HG02973 (cell line): ENCODE measurements around the gene WDR27.
"Not testable (repeated sequence)": the region's sequence is repeated elsewhere in the genome, so short reads cannot be mapped to it uniquely, and the experiment has no call there.

Experiments
- ATAC-seq: cut with Tn5 transposase; IDR thresholded peaks from one replicate; pipeline ENCODE4 v1.9.1; 2021; ENCODE audit warnings: moderate library complexity; ENCODE audit not compliant: unreplicated experiment

The WDR27 gene

DNA sequence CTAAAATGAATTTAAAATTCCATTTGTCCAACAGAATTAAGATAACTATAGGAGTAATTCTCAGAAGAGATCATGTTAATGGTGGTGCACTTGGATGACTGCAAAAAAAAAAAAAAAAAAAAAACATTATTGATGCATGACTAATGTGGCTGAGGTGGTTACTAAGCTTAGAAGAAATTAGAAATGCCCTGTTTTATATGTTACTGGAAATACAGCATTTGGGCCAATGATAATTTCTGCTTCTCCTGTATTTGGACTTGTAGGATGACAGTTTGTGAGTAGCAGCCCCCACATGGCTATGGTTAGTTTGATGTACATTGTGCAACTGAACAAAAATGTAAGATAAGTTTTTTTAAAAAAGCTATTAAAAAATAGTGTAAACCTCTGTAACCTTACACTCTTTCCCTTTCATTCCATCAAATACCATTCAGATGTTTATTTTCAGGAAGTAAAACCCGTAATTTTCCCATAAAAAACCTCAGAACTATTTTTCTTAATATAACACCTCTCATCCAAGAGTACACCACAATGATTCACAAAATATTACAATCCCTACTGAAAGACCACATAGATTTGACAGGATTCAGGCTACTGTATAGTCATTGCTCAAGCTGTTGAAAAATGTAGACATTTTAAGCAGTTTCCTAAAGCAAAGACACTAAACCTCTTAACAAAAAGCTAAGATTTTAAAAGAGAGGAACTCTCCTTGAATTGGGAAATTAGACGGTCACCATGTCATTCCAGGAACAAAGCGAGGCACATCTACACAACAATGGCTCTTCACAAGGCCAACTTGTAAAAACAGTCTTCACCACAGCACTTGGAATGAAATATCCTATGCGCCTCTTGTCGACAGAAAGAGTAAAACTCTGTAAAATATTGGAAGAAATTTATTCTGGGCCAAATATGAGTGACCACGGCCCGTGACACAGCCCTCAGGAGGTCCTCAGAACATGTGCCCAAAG, 83.0 kb downstream of the WDR27 start:
- ATAC-seq: no peak

DNA sequence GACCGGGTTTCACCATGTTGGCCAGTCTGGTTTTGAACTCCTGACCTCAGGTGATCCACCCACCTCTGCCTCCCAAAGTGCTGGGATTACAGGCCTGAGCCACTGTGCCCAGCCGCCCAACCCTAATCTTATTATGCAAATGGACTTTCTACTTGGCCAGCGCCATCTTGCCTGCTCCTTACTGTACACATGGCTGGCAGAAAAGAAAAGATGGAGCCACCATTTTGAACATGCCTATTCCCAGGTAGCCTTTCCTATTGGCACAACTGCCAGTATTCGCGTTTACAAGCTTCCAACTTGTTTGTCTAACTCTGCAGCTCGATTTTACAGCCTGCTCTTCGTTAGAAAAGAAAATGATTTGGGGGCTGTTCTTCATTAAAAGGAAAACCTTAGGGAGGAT, 84.3 kb downstream of the WDR27 start:
- no peak for ATAC-seq

DNA sequence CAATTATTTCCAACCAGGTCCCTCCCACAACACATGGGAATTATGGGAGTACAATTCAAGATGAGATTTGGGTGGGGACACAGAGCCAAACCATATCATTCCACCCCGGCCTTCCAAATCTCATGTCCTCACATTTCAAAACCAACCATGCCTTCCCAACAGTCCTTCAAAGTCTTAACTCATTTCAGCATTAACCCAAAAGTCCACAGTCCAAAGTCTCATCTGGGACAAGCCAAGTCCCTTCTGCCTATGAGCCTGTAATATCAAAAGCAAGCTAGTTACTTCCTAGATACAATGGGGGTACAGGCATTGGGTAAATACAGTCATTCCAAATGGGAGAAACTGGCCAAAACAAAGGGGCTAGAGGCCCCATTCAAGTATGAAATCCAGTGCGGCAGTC, 93.2 kb downstream of the WDR27 start:
- not testable (repeated sequence) for ATAC-seq

DNA sequence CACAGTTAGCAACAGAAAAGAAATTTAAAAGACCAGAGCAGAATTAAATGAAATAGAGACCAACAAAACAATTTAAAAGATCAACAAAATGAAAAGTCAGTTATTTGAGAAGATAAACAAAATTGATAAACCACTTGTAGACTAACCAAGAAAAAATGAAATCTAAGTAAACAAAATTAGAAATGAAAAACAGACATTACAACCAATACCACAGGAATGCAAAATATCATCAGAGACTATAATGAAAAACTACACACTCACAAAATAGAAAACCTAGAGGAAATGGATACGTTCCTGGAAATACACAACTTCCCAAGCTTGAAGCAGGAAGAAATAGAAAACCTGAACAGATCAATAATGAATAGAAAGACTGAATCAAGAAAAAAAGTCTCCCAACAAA, 97.8 kb downstream of the WDR27 start:
- ATAC-seq: no peak

DNA sequence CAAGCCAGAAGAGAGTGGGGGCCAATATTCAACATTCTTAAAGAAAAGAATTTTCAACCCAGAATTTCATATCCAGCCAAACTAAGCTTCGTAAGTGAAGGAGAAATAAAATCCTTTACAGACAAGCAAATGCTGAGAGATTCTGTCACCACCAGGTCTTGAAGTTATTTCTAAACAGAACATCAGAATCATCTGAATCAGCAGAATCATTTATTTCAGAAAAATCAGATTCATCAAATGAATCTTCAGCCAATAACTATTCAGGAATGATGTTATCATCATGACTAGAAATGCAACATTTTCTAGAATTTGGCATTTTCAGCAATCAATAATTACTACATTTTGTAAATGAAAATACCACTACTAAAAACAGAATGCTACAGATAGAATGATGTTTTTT, 100.7 kb downstream of the WDR27 start:
- ATAC-seq: not testable (repeated sequence)

DNA sequence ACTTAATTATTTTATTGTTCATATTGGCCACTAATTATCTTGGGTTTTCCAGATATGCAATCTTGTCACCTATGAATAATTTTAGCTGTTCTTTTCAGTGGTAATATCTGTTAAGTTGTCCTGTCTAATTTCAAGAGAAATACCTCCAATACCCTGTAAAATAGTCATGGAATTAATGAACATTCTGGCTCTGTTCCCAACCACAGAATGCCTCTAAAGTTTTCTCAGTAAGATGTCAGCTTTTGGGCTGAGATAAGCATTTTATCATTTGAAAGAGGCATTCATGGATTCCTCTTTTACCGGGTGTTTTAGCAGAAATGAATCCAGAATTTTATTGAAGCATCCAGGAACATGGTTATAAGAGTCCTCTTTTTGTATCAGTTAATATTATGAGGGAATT, 109.3 kb downstream of the WDR27 start:
- no peak for ATAC-seq

DNA sequence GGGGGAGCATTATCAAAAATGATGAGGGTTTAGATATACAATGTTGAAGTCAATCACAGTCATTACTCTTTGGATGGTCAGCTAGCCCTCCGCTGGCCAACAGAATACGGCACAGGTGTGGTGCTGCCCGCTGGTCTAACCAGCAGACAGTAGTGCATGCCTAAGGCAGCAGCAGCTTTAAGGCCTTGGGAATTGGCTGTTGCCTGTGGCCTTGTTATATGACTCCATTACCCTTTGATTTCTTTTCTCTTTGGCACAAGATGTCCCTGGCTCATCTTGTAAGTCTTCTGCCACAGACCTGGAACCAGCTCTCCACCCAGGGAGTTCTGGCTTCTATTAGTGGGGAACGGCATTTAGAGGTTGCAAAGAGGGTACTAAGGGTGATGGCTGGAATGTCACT, 110.2 kb downstream of the WDR27 start:
- no peak for ATAC-seq

DNA sequence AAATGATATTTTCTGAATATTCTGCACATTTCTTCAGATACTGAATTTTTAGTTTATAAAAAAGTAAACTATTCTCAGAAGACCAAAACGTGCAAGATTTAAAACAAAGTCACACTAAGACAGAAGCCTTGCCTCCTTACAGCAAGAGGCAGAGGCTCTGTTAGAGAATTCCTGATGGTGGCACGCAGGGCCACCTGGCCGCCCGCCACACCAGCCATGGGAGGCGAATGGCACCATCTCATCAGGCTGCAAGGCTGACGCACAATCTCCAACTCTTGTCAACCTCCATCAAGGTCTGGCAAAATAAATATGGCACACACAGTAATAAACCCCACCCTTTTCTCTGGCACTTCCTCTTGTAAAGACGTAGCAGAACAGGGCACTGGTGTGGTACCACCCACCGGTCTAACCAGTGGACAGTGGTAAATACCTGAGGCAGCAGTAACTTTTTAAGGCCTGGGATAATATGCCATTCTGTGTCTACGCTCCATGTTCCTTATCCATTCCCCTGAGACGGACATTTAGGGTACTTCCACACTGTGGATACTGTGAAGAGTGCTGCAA, 111.4 kb downstream of the WDR27 start:
- no peak for ATAC-seq

DNA sequence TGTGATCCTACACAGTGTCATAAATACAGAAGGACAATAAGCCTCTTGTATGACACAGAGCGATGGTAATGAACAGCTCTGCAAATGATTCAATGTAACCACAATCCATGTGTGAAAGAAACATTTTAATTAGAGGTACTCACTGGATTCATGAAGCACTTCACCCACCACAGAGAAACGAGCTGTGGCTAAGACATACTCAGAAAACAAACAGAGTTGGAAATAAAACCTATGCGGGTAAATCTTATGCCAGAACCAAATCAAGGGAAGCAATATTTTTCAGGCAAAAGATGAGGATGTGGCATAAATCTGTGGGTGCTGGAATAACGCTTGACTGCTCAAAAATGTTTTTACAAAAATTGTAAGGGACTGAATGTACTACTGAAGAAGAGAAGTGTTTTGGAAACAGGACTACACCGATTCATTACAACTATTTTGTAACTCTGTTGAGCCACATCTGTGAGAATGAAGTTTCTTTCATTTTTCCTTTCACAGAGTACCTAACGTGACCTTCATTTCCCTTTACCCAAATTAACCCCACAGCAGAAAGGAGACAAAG, 112.1 kb downstream of the WDR27 start:
- peak; percentile 76 for ATAC-seq

DNA sequence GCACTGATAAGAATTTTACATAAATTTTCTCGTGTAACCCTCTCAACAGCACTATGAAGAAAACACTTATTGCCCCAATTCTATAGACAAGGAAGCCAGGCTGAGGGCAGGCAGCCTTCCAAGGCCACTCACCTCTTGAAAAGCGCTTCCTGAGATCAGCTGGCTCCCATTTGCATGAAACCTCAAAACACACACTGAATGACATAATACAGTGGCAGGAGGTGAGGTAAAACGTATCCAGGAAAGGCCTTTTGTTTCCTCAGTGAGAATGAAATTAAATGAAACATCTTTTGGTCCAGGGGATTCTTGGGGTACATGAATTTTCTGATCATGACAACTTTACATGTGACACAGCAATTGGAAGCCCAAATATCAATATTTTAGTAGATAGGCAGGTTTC, 112.5 kb downstream of the WDR27 start:
- ATAC-seq: peak; percentile 76

DNA sequence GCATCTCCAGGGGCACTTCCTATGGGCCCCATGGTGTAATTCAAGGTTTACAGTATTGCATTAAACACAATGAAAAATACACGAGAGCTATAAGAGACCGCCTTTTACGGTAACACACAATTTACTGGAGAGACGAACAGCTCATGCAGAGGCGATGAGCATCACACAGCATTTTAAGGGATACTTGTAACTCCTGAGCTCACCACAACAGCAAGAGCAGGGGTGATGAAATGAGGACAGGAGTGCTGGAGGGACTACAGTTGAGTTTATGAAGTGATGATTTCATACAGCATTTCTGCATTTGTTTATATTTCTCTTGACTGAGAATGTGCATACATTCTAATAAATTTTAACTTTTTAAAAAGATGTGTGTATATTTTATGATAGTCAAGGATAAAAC, 113.9 kb downstream of the WDR27 start:
- no peak for ATAC-seq

DNA sequence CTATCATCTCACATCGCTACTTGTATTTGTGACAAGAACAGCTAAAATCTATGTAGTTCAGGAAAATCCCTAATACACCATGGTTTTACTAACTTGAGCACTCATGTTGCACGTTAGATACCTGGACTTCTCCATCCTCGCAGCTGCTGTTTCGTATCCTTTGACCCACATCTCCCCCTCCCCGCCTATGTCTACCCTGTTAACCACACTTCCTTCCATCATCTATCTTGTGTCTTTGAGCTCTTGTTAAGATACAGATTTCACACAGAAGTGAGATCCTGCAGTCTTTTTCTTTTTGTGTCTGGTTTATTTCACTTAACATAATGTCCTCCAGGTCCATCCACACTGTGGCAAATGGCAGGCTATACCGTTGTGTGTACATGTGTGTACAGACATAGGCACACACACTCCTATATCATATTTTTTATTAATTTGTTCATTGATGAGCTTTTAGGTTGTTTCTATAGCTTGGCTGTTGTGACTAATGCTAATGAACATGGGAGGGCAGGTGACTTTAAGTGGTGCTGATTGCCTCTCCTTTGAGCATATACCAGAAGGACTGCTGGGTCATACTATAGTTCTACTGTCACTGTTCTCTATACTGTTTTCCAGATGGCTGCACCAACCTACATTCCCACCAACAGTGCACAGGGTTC, 117.8 kb downstream of the WDR27 start:
- ATAC-seq: no peak

DNA sequence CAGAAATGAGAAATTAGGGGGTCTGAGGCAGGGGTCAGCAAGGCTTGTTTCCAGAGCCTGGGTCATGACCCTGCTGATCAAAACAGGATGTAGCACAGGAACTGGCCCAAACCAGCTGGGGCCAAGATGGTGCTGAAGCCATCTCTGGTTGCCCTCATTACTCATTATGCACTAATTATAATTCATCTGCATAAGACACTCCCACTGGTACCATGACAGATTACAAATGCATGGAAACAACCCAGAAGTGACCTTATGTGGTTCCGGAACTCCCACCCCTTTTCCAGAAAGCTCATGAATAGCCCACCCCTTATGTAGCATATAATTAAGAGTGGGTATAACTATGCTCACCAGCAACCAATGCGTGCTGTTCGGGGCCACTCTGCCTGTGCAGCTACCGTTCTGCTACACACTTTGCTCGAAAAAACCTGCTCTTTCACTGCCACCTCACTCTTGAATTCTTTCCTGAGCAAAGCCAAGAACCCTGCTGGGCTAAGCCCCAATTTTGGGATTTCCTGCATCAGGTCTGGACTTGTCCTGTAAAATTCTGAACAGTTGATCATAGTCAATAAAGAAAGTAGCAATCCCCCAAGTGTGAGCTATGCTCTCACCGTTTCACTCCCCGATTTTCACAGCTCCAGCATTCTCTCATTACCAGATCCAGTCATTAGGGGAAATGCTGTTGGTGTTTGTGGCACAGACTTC, 122.3 kb downstream of the WDR27 start:
- no peak for ATAC-seq

DNA sequence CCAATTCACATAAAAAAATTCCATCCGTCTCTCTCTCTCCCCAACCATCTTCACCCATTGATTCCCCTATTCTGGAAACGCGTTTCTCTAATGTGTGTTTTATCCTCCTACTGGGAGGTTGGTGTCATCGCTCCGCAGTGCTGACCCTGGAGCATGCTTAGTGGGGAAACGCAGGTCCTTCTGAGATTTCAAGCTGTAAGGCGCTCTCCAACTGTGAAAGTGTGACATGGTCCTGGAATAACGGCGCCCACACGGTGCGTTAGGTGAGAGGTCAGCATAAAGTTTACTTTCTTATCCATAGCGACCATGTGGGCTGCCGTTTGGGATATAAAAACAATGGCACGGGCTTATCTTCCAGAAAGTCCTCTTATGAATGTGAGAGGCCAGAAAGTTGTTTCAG, 123.9 kb downstream of the WDR27 start:
- no peak for ATAC-seq

DNA sequence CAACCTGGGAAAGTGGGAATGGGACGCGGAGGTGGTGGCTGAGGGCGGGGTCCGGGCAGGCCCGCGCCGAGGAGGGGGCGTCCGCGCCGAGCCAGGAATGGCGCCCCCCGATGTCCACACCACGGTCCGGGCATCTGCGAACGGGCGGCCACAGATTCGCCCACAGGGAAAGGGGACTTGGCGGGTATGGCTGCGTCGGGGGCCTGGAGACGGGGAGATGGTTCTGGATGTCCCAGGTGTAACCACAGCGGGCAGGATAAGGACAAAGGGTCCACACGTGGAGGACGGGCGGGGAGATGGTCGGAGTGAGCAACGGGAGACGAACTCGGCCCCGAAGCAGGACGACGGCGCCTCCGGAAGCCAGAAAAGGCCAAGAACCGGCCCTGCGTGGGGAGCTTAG, 124.6 kb downstream of the WDR27 start:
- ATAC-seq: no peak

DNA sequence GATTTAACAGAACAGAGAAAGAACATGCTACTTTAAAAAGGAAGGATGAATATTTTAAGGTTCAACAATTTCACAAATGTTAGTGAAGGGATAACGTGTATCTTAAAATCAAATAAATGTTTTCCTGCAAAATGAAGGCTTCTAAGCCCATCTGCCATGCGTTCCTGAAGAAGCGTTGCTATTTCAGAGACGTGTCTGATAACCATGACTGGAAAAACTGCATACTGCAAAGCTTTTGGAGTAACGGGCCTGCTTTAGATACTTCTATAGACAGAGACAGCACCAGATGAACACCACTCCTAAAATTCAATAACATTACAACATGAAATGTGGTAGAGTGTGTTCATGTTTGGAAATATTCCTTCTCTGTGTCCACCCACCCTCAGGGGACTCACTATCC, 126.0 kb downstream of the WDR27 start:
- ATAC-seq: no peak

DNA sequence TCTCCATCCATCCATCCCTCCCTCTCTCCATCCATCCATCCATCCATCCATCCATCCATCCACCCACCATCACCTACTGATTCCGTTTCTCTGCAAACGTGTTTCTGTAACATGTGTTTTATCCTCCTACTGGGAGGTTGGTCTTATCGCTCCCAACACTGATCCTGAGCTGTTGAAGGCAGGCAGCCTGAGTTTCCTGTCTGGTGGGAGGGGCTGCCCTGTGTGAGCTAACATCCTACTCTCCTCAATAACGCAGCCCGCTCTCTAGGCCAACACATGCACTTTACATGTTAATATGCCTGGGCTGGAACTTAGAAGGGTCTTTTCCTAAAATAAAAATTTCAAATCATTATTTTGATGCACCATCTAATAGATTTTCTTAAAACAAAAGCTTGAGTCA, 126.5 kb downstream of the WDR27 start:
- no peak for ATAC-seq

DNA sequence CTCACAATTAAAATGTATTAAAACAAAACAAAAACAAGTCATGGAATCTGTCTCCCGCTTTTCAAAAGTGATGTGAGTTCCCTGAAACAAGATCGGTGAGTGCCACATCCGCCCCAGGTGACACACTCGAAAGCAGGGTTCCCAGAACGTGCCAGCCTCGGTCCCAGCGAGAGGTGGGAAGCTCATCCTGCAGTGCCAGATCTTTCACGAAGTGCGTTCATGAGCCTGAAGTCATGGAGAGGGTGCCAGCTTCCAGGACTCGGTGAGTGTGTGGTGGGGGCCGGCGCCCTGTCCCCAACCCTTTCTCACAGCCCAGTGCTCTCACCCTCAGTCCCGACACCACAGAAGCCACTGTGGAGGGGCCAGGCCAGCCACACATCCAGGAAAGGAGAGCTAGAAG, 127.4 kb downstream of the WDR27 start:
- ATAC-seq: no peak

DNA sequence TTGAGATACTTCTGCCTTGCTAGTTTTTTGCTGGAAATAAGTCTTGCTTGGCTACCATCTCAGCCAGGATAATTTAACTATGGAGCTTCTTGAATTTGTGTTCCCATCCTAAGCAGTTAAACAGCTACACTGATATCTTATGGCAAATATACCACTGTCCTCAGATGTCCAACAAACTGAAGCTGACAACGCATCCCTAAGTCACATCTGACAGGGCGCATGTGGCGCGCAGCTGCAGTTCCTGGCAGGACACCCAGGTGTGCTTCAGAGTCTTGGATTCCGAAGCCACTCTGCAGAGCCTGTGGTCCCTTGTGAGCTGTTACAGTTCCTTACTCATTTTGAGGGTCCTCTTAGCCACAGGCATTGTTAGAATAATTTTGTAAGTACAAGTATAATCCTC, 127.9 kb downstream of the WDR27 start:
- no peak for ATAC-seq

DNA sequence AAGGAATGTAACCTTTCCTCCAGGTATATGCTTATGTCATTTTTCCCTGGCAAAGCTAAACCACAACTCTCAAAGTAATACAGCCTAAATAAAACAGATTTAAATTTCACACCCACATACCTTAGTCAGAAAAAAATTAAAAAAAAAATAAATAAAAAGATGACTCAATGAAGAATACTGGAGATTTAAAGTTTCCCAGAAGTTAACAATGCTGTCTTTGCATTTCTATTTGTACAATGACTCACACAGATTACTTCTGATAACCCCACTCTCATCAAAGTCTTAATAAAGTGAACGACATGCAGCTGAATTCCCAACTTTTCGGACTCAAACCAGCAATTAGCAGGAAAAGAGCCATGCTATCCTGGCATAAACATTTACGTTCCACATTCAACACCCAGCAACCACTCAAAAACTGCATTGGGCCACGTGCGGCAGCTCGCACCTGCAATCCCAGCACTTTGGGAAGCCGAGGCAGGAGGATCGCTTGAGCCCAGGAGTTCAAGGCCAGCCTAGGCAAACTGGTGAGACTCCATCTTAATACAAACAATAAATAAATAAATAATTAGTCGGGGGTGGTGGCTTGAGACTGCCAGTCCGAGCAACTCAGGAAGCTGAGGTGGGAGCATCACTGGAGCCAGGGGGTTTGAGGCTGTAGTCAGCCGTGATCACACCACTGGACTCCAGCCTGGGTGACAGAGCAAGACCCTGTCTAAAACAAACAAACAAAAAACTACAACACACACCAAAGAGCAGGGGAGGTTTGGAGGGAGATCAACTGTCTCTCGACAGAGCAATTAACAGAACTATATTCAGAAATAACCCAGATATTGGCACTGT, 130.5 kb downstream of the WDR27 start:
- no peak for ATAC-seq
